Mesothelial cell of epicardium (in vitro differentiated cells): ENCODE measurements around the gene PRTG. TPM values are rescaled to one million over a fixed set of nuclear protein-coding genes. Genes with fewer than 3 reads are reported as not detected.
A peak's percentile ranks its signal among the peaks of the same experiment; 100 is the strongest.

Source experiments
- DNase-seq, 2 experiments: peaks; one replicate each; pipeline ENCODE4 v3.0.0; 2021; ENCODE audit warnings: low spot score in 2 of 2; ENCODE audit not compliant: unreplicated experiment in 2 of 2
- H3K27ac Mint-ChIP-seq: 2 replicates; pipeline ENCODE4 v1.8.0; 2021; ENCODE audit warnings: mixed read lengths
- H3K27me3 Mint-ChIP-seq: 2 replicates; pipeline ENCODE4 v1.8.0; 2021; ENCODE audit warnings: low read depth, mixed read lengths
- H3K36me3 Mint-ChIP-seq: 2 replicates; pipeline ENCODE4 v1.8.0; 2021; ENCODE audit warnings: mixed read lengths
- H3K4me1 Mint-ChIP-seq: 2 replicates; pipeline ENCODE4 v1.8.0; 2021; ENCODE audit warnings: mixed read lengths
- H3K4me3 Mint-ChIP-seq: 2 replicates; pipeline ENCODE4 v1.8.0; 2021; ENCODE audit warnings: mild to moderate bottlenecking, moderate library complexity, mixed read lengths
- H3K9me3 Mint-ChIP-seq: 2 replicates; pipeline ENCODE4 v1.8.0; 2021; ENCODE audit warnings: mixed read lengths
- total RNA-seq: library from RNA; stranded (reverse); gene quantifications from 3 replicates; pipeline ENCODE4 v1.2.1, GENCODE V29; 2021
- TF ChIP-seq, protein P1 (sequence below): fragments of 200-600 bp; sonication (generic); IDR thresholded peaks from one replicate; pipeline ENCODE4 v1.5.0; 2021; ENCODE audit warnings: antibody characterized with exemption; ENCODE audit not compliant: unreplicated experiment

PRTG gene
- total RNA-seq, 1 donor from 2014 or later = 16.9 TPM

DNA sequence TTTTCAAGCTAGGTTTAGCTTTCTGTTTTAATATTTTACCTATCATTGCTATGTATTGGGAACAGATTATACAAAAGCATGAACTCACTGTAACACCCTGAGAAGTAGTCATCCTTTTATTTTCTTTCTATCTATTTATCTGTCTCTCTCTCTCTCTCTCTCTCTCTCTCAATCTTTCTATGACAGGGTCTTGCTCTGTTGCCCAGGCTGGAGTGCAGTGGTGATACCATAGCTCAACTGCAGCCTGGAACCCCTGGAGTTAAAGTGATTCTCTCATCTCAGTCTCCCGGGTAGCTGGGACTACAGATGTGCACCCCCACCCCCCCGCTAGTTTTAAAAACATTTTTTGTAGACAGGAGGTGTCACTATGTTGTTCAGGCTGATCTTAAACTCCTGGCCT, 28.9 kb downstream of the PRTG start:
- TF ChIP-seq, protein P1, sequence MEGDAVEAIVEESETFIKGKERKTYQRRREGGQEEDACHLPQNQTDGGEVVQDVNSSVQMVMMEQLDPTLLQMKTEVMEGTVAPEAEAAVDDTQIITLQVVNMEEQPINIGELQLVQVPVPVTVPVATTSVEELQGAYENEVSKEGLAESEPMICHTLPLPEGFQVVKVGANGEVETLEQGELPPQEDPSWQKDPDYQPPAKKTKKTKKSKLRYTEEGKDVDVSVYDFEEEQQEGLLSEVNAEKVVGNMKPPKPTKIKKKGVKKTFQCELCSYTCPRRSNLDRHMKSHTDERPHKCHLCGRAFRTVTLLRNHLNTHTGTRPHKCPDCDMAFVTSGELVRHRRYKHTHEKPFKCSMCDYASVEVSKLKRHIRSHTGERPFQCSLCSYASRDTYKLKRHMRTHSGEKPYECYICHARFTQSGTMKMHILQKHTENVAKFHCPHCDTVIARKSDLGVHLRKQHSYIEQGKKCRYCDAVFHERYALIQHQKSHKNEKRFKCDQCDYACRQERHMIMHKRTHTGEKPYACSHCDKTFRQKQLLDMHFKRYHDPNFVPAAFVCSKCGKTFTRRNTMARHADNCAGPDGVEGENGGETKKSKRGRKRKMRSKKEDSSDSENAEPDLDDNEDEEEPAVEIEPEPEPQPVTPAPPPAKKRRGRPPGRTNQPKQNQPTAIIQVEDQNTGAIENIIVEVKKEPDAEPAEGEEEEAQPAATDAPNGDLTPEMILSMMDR = no peak
- H3K27me3 Mint-ChIP-seq = no peaks in the 10 kb centered on the region
- H3K4me1 Mint-ChIP-seq = peaks cover 17% of the 10 kb centered on the region
- peaks cover 11% of the 10 kb centered on the region for H3K9me3 Mint-ChIP-seq
- no peak overlapping the region for H3K4me3 Mint-ChIP-seq
- H3K36me3 Mint-ChIP-seq = peaks cover 9% of the 10 kb centered on the region
- no peak overlapping the region for H3K27ac Mint-ChIP-seq
- no peak for DNase-seq

DNA sequence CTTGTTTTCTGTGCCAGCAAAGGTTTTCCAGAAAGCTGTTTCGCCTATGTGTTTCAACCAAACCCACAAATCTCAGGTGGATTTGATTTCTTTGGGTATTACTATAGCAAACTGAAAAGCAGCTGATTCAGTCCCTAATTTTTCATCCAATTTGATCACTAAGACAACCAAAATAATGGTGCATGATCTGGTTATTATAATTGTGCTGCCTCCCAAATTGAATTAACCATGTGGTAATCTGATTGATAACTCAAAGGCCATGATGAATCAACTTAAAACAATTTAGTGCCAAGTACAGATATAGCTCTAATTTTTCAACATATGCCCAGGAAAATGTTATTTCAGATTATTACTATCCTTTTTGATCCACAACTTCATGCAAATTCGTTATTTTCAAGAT, 30.6 kb downstream of the PRTG start:
- no peak for DNase-seq
- Mint-ChIP-seq H3K4me1 (peaks cover 23% of the 10 kb centered on the region), H3K27me3 (no peaks in the 10 kb centered on the region), H3K4me3 (no peak overlapping the region), H3K27ac (no peak overlapping the region), H3K36me3 (peaks cover 11% of the 10 kb centered on the region), H3K9me3 (peaks cover 11% of the 10 kb centered on the region)
- TF ChIP-seq, protein P1 = no peak

DNA sequence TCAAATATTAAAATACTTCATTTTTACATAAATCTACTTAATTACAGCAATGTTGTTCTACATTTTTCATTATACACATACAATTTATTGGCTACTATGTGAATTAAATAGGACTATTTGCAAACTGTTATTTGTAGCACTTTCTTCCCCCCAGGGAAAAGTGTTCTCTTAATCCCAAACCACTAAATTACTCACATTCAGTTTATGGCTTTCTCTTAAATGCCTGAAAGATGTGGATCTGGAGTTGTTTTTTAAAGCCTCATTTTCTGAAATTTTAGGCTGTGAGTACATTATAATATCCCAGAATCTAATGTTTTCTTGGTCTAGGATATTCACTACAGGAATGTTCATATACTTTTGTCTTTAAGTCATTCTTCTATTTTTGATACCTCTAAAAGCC, 32.7 kb downstream of the PRTG start:
- Mint-ChIP-seq H3K9me3 (peaks cover 11% of the 10 kb centered on the region), H3K27ac (no peak overlapping the region), H3K4me3 (no peak overlapping the region), H3K36me3 (peaks cover 11% of the 10 kb centered on the region), H3K27me3 (no peaks in the 10 kb centered on the region), H3K4me1 (peaks cover 15% of the 10 kb centered on the region)
- DNase-seq = no peak
- TF ChIP-seq, protein P1 = no peak

DNA sequence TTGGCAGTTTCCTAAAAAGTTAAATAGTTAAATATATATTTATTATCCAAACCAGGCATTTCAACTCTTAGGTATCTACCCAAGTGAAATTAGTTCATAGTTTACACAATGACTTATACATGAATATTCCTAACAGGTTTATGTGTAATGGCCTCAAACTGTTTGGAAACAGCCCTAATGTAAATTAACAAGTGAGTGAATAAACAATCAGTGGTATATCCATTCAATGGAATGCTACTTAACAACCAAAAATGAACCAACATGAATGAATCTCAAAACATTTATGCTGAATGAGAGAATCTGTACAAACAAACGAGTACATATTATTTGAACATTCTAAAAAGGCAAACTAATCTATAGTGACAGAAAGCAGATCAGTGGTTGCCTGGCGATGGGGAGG, 33.5 kb downstream of the PRTG start:
- TF ChIP-seq, protein P1 = no peak
- no peaks in the 10 kb centered on the region for H3K27me3 Mint-ChIP-seq
- DNase-seq = no peak
- peaks cover 15% of the 10 kb centered on the region for H3K4me1 Mint-ChIP-seq
- peaks cover 11% of the 10 kb centered on the region for H3K36me3 Mint-ChIP-seq
- peaks cover 11% of the 10 kb centered on the region for H3K9me3 Mint-ChIP-seq
- H3K4me3 Mint-ChIP-seq = no peak overlapping the region
- no peak overlapping the region for H3K27ac Mint-ChIP-seq

DNA sequence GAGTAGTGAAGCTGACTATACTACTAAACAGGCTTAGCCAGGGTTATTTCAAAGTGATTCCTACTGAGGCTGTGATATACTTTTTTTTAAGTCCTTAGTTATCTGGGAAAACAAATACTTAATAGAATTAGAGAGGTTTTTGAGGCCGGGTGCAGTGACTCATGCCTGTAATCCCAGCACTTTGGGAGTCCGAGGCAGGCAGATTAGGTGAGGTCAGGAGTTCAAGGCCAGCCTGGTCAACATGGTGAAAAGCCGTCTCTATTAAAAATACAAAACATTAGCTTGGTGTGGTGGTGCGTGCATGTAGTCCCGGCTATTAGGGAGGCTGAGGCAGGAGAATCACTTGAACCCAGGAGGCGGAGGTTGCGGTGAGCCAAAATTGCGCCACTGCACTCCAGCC, 34.2 kb downstream of the PRTG start:
- TF ChIP-seq, protein P1 = no peak
- DNase-seq = no peak
- Mint-ChIP-seq H3K9me3 (peaks cover 11% of the 10 kb centered on the region), H3K27ac (no peak overlapping the region), H3K27me3 (no peaks in the 10 kb centered on the region), H3K4me1 (peaks cover 22% of the 10 kb centered on the region), H3K36me3 (peaks cover 11% of the 10 kb centered on the region), H3K4me3 (no peak overlapping the region)

DNA sequence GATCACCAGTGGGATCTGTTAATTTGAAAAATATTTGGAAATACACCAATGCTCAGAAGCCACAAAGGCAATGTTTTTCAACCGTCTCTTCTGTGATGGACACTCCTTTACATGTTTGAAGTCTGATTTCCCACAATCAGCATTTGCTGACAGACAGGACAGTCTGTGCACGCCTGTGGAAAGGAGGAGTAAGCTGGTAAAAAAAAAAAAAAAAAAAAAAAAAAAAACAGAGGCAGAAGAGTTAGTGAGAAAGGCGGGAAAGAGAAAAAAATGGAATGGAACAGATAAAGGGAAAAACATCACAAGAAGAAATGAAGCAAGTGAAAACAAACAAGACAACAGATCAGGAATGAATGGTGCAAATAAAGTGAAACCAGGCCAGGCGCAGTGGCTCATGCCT, 35.0 kb downstream of the PRTG start:
- TF ChIP-seq, protein P1 = no peak
- H3K36me3 Mint-ChIP-seq = peaks cover 11% of the 10 kb centered on the region
- no peak overlapping the region for H3K4me3 Mint-ChIP-seq
- DNase-seq = no peak
- peaks cover 27% of the 10 kb centered on the region for H3K4me1 Mint-ChIP-seq
- H3K9me3 Mint-ChIP-seq = peaks cover 11% of the 10 kb centered on the region
- H3K27me3 Mint-ChIP-seq = no peaks in the 10 kb centered on the region
- peak overlapping the region; percentile 73 for H3K27ac Mint-ChIP-seq
